ENCODE data around the gene CD86. TPM values are rescaled to one million over a fixed set of nuclear protein-coding genes. Genes with fewer than 3 reads are reported as not detected.

Gene CD86
- total RNA-seq, 1 donor from 2014 or later = not detected

DNA sequence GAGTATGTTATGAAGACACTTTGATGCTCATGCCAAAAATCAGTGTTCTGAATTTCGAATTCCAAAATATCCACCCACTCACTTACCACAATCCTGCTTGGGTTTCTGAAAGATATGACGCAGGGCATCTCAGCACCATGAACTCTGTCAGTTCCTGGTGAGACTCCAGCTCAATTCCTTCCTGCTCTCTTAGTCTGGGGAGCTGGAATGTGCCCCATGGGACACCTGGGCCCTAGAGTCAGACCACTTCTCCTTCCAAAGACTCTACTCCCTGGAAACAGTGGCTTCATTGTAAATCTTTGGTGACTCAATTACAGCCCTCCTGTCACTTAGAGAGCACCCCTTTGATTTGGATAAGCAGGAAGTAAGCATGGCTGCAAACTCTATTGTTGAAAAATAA is 50.5 kb downstream of the CD86 start:
- TF ChIP-seq, protein P1, sequence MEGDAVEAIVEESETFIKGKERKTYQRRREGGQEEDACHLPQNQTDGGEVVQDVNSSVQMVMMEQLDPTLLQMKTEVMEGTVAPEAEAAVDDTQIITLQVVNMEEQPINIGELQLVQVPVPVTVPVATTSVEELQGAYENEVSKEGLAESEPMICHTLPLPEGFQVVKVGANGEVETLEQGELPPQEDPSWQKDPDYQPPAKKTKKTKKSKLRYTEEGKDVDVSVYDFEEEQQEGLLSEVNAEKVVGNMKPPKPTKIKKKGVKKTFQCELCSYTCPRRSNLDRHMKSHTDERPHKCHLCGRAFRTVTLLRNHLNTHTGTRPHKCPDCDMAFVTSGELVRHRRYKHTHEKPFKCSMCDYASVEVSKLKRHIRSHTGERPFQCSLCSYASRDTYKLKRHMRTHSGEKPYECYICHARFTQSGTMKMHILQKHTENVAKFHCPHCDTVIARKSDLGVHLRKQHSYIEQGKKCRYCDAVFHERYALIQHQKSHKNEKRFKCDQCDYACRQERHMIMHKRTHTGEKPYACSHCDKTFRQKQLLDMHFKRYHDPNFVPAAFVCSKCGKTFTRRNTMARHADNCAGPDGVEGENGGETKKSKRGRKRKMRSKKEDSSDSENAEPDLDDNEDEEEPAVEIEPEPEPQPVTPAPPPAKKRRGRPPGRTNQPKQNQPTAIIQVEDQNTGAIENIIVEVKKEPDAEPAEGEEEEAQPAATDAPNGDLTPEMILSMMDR (conservative IDR thresholded peaks at IDR 0.05) = no peak

DNA sequence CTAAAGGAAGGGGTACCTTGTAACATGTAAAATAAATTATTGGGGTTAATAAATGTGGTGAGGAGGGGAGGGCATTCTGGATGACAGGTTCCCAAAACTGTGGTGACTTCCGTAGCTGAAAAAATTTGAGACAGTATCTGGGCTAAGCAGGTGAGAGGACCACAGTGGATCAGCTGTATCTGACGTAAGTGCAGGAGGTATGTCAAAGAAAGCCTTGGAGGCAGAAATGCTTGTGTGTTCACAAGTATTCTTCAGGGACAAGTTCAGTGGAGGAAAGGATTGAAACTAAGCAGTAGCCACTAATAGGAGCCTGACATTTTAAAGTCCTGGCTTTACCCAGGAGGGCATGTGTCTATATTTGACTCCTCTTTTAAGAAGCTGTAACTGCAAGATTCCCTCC is 52.0 kb downstream of the CD86 start:
- H3K4me3 Mint-ChIP-seq = no peak overlapping the region
- no peaks in the 10 kb centered on the region for H3K36me3 Mint-ChIP-seq (ENCODE audit: low read depth)
- DNase-seq (ENCODE audit: low read depth, low spot score) = no peak

More for the DNA sequence above, 50.5 kb downstream of the CD86 start:
- Mint-ChIP-seq H3K27me3 (ENCODE audit: low read depth) (peaks cover 1% of the 10 kb centered on the region), H3K9me3 (no peaks in the 10 kb centered on the region), H3K4me1 (peaks cover 4% of the 10 kb centered on the region), H3K36me3 (ENCODE audit: low read depth) (no peaks in the 10 kb centered on the region), H3K27ac (ENCODE audit: unreplicated experiment) (no peak overlapping the region), H3K4me3 (no peak overlapping the region)
- DNase-seq (ENCODE audit: low read depth, low spot score) = no peak

DNA sequence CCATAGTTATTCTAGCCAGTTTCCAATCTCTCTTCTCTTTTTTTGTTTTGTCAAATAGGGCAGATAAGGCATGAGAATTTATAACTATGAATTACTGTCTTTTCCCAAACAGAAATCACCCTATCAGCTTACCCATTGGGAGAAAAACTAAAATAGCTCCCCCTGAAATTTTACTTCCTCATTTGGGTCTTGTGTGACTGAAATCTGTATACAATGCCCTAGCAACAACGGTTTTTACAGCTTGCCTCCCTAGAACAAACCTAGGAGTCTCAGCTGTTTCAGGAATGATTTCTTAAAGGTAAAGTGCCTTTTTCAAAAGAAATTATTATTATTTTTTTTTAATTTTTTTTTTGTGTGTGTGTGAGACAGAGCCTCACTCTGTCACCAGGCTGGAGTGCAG is 56.8 kb downstream of the CD86 start:
- Mint-ChIP-seq H3K27me3 (ENCODE audit: low read depth) (peaks cover 14% of the 10 kb centered on the region), H3K27ac (ENCODE audit: unreplicated experiment) (no peak overlapping the region), H3K9me3 (peaks cover under 1% of the 10 kb centered on the region), H3K4me1 (no peaks in the 10 kb centered on the region), H3K36me3 (ENCODE audit: low read depth) (no peaks in the 10 kb centered on the region), H3K4me3 (no peak overlapping the region)
- DNase-seq (ENCODE audit: low read depth, low spot score) = no peak
- TF ChIP-seq, protein P1 (conservative IDR thresholded peaks at IDR 0.05) = no peak

More for the DNA sequence above, 52.0 kb downstream of the CD86 start:
- peaks cover 8% of the 10 kb centered on the region for H3K27me3 Mint-ChIP-seq (ENCODE audit: low read depth)
- no peaks in the 10 kb centered on the region for H3K9me3 Mint-ChIP-seq
- no peak overlapping the region for H3K27ac Mint-ChIP-seq (ENCODE audit: unreplicated experiment)
- TF ChIP-seq, protein P1 (conservative IDR thresholded peaks at IDR 0.05) = no peak
- peaks cover 4% of the 10 kb centered on the region for H3K4me1 Mint-ChIP-seq

DNA sequence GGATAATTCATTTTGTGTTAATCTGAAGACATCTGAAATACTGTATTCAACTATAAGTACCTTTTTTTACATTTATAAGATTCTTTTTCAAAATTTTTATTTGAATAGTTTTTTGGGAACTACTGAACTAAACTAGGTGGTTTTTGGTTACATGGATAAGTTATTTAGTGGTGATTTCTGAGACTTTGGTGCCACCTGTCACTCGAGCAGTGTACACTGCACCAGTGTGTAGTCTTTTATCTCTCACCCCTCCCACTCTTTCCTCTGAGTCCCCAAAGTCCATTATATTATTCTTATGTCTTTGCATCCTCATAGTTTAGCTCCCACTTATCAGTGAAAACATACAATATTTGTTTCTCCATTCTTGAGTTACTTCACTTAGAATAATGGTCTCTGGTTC is 57.6 kb downstream of the CD86 start:
- Mint-ChIP-seq H3K9me3 (peaks cover 3% of the 10 kb centered on the region), H3K27ac (ENCODE audit: unreplicated experiment) (no peak overlapping the region), H3K4me3 (no peak overlapping the region), H3K4me1 (no peaks in the 10 kb centered on the region), H3K36me3 (ENCODE audit: low read depth) (no peaks in the 10 kb centered on the region), H3K27me3 (ENCODE audit: low read depth) (peaks cover 19% of the 10 kb centered on the region)
- no peak for DNase-seq (ENCODE audit: low read depth, low spot score)
- TF ChIP-seq, protein P1 (conservative IDR thresholded peaks at IDR 0.05) = no peak

DNA sequence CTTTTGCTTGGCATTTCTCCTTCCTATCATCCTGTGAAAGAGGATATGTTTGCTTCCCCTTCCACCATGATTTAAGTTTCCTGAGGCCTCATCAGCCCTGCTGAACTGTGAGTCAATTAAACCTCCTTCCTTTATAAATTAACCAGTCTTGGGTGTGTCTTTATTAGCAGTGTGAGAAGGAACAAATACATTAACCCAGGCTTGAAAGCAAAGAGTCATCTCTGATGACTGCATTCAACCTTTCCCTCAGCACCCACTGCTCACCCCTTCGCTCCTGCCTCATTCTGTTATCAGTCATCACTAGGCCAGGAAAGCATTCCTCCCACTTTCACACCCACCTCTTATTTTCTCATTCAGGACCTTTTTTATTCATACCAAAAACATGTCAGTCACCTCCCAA is 68.7 kb downstream of the CD86 start:
- Mint-ChIP-seq H3K36me3 (ENCODE audit: low read depth) (no peaks in the 10 kb centered on the region), H3K27ac (ENCODE audit: unreplicated experiment) (no peak overlapping the region), H3K9me3 (peaks cover 13% of the 10 kb centered on the region), H3K4me3 (no peak overlapping the region), H3K27me3 (ENCODE audit: low read depth) (peaks cover 50% of the 10 kb centered on the region), H3K4me1 (no peaks in the 10 kb centered on the region)
- TF ChIP-seq, protein P1 (conservative IDR thresholded peaks at IDR 0.05) = no peak
- no peak for DNase-seq (ENCODE audit: low read depth, low spot score)
